GM12872 (cell line): ENCODE measurements around the gene ZSCAN10.

Experiments used
- CTCF ChIP-seq: IDR thresholded peaks from 3 replicates; pipeline ENCODE4 v1.5.1; 2011; ENCODE audit warnings: low read depth, mild to moderate bottlenecking, low read length, moderate library complexity; ENCODE audit not compliant: insufficient read depth

Gene ZSCAN10

GRCh38 chr16:3071655-3072054 lies 27.4 kb downstream of the ZSCAN10 start:
- TF ChIP-seq CTCF, result no peak

GRCh38 chr16:3070608-3071111 lies 28.4 kb downstream of the ZSCAN10 start:
- no peak for TF ChIP-seq CTCF

- no peak for TF ChIP-seq CTCF
Observed at GRCh38 chr16:3068487-3068886, 30.6 kb downstream of the ZSCAN10 start.

GRCh38 chr16:3066440-3066748 lies 32.7 kb downstream of the ZSCAN10 start:
- no peak for TF ChIP-seq CTCF

- no peak for TF ChIP-seq CTCF
Observed at GRCh38 chr16:3065742-3066439, 33.2 kb downstream of the ZSCAN10 start.

- TF ChIP-seq CTCF, result no peak
Observed at GRCh38 chr16:3065069-3065741, 33.9 kb downstream of the ZSCAN10 start, which contains the start of gene IL32. Gene IL32 (plus strand): TSS chr16:3065640. CDS start chr16:3065812, 172 bp downstream.

- no peak for TF ChIP-seq CTCF
Observed at GRCh38 chr16:3063625-3064386, 35.3 kb downstream of the ZSCAN10 start.
